Measurements from ENCODE around the gene EPHB2.
"Not testable (repeated sequence)": the region's sequence is repeated elsewhere in the genome, so short reads cannot be mapped to it uniquely, and the experiment has no call there.

The EPHB2 gene

GRCh38 chr1:22830757-22831340 is 120.2 kb downstream of the EPHB2 start:
- H3K9ac ChIP-seq (ENCODE audit: low read depth, low read length): no peak overlapping the region
- H3K36me3 ChIP-seq (ENCODE audit: control insufficient read depth, insufficient read depth, low read length): no peaks in the 10 kb centered on the region
- no peak overlapping the region for H3K4me3 ChIP-seq (ENCODE audit: low read depth, low read length)
- no peaks in the 10 kb centered on the region for H3K9me3 ChIP-seq (ENCODE audit: control insufficient read depth, insufficient read depth, low read length)
- no peaks in the 10 kb centered on the region for H3K27me3 ChIP-seq (ENCODE audit: control insufficient read depth, insufficient read depth, low read length)
- H3K4me1 ChIP-seq (ENCODE audit: control insufficient read depth, insufficient read depth, low read length): peaks cover 3% of the 10 kb centered on the region

- H3K36me3 ChIP-seq (ENCODE audit: control insufficient read depth, insufficient read depth, low read length): no peaks in the 10 kb centered on the region
- H3K9me3 ChIP-seq (ENCODE audit: control insufficient read depth, insufficient read depth, low read length): no peaks in the 10 kb centered on the region
- H3K4me3 ChIP-seq (ENCODE audit: low read depth, low read length): no peak overlapping the region
- no peaks in the 10 kb centered on the region for H3K27me3 ChIP-seq (ENCODE audit: control insufficient read depth, insufficient read depth, low read length)
- H3K4me1 ChIP-seq (ENCODE audit: control insufficient read depth, insufficient read depth, low read length): peaks cover 3% of the 10 kb centered on the region
- no peak overlapping the region for H3K9ac ChIP-seq (ENCODE audit: low read depth, low read length)
These were observed 121.2 kb downstream of the EPHB2 start for GRCh38 chr1:22831729-22832413.

GRCh38 chr1:22832414-22832786 is 121.8 kb downstream of the EPHB2 start:
- no peak overlapping the region for H3K9ac ChIP-seq (ENCODE audit: low read depth, low read length)

GRCh38 chr1:22833699-22834098 is 123.1 kb downstream of the EPHB2 start:
- no peak overlapping the region for H3K9ac ChIP-seq (ENCODE audit: low read depth, low read length)
- H3K4me3 ChIP-seq (ENCODE audit: low read depth, low read length): no peak overlapping the region
- H3K27me3 ChIP-seq (ENCODE audit: control insufficient read depth, insufficient read depth, low read length): no peaks in the 10 kb centered on the region
- H3K9me3 ChIP-seq (ENCODE audit: control insufficient read depth, insufficient read depth, low read length): no peaks in the 10 kb centered on the region
- H3K36me3 ChIP-seq (ENCODE audit: control insufficient read depth, insufficient read depth, low read length): no peaks in the 10 kb centered on the region
- H3K4me1 ChIP-seq (ENCODE audit: control insufficient read depth, insufficient read depth, low read length): peaks cover 3% of the 10 kb centered on the region

More at GRCh38 chr1:22832414-22832786, 121.8 kb downstream of the EPHB2 start:
- Histone ChIP-seq H3K4me3 (ENCODE audit: low read depth, low read length) (no peak overlapping the region), H3K36me3 (ENCODE audit: control insufficient read depth, insufficient read depth, low read length) (no peaks in the 10 kb centered on the region), H3K27me3 (ENCODE audit: control insufficient read depth, insufficient read depth, low read length) (no peaks in the 10 kb centered on the region), H3K9me3 (ENCODE audit: control insufficient read depth, insufficient read depth, low read length) (no peaks in the 10 kb centered on the region), H3K4me1 (ENCODE audit: control insufficient read depth, insufficient read depth, low read length) (peaks cover 3% of the 10 kb centered on the region)

GRCh38 chr1:22834420-22834819 is 123.8 kb downstream of the EPHB2 start:
- not testable (repeated sequence) for H3K27me3 ChIP-seq (ENCODE audit: control insufficient read depth, insufficient read depth, low read length); H3K4me3 ChIP-seq (ENCODE audit: low read depth, low read length); H3K36me3 ChIP-seq (ENCODE audit: control insufficient read depth, insufficient read depth, low read length); H3K4me1 ChIP-seq (ENCODE audit: control insufficient read depth, insufficient read depth, low read length); H3K9me3 ChIP-seq (ENCODE audit: control insufficient read depth, insufficient read depth, low read length); H3K9ac ChIP-seq (ENCODE audit: low read depth, low read length)

GRCh38 chr1:22835636-22836319 is 125.1 kb downstream of the EPHB2 start:
- H3K4me3 ChIP-seq (ENCODE audit: low read depth, low read length): no peak overlapping the region
- no peaks in the 10 kb centered on the region for H3K36me3 ChIP-seq (ENCODE audit: control insufficient read depth, insufficient read depth, low read length)
- no peaks in the 10 kb centered on the region for H3K4me1 ChIP-seq (ENCODE audit: control insufficient read depth, insufficient read depth, low read length)
- H3K9ac ChIP-seq (ENCODE audit: low read depth, low read length): no peak overlapping the region
- no peaks in the 10 kb centered on the region for H3K9me3 ChIP-seq (ENCODE audit: control insufficient read depth, insufficient read depth, low read length)
- H3K27me3 ChIP-seq (ENCODE audit: control insufficient read depth, insufficient read depth, low read length): no peaks in the 10 kb centered on the region

GRCh38 chr1:22836850-22837249 is 126.2 kb downstream of the EPHB2 start:
- no peaks in the 10 kb centered on the region for H3K36me3 ChIP-seq (ENCODE audit: control insufficient read depth, insufficient read depth, low read length)
- no peak overlapping the region for H3K4me3 ChIP-seq (ENCODE audit: low read depth, low read length)
- no peak overlapping the region for H3K9ac ChIP-seq (ENCODE audit: low read depth, low read length)
- H3K9me3 ChIP-seq (ENCODE audit: control insufficient read depth, insufficient read depth, low read length): no peaks in the 10 kb centered on the region
- H3K27me3 ChIP-seq (ENCODE audit: control insufficient read depth, insufficient read depth, low read length): no peaks in the 10 kb centered on the region
- H3K4me1 ChIP-seq (ENCODE audit: control insufficient read depth, insufficient read depth, low read length): no peaks in the 10 kb centered on the region

- Histone ChIP-seq H3K4me3 (ENCODE audit: low read depth, low read length) (no peak overlapping the region), H3K27me3 (ENCODE audit: control insufficient read depth, insufficient read depth, low read length) (no peaks in the 10 kb centered on the region), H3K9me3 (ENCODE audit: control insufficient read depth, insufficient read depth, low read length) (no peaks in the 10 kb centered on the region), H3K4me1 (ENCODE audit: control insufficient read depth, insufficient read depth, low read length) (no peaks in the 10 kb centered on the region), H3K9ac (ENCODE audit: low read depth, low read length) (no peak overlapping the region), H3K36me3 (ENCODE audit: control insufficient read depth, insufficient read depth, low read length) (no peaks in the 10 kb centered on the region)
These were observed 126.7 kb downstream of the EPHB2 start for GRCh38 chr1:22837332-22837731.

GRCh38 chr1:22838965-22839364 is 128.3 kb downstream of the EPHB2 start:
- Histone ChIP-seq H3K36me3 (ENCODE audit: control insufficient read depth, insufficient read depth, low read length) (no peaks in the 10 kb centered on the region), H3K9ac (ENCODE audit: low read depth, low read length) (no peak overlapping the region), H3K27me3 (ENCODE audit: control insufficient read depth, insufficient read depth, low read length) (no peaks in the 10 kb centered on the region), H3K4me1 (ENCODE audit: control insufficient read depth, insufficient read depth, low read length) (no peaks in the 10 kb centered on the region), H3K4me3 (ENCODE audit: low read depth, low read length) (no peak overlapping the region), H3K9me3 (ENCODE audit: control insufficient read depth, insufficient read depth, low read length) (no peaks in the 10 kb centered on the region)

GRCh38 chr1:22839806-22840205 is 129.2 kb downstream of the EPHB2 start:
- Histone ChIP-seq H3K9ac (ENCODE audit: low read depth, low read length) (no peak overlapping the region), H3K36me3 (ENCODE audit: control insufficient read depth, insufficient read depth, low read length) (no peaks in the 10 kb centered on the region), H3K4me3 (ENCODE audit: low read depth, low read length) (no peak overlapping the region), H3K9me3 (ENCODE audit: control insufficient read depth, insufficient read depth, low read length) (no peaks in the 10 kb centered on the region), H3K4me1 (ENCODE audit: control insufficient read depth, insufficient read depth, low read length) (no peaks in the 10 kb centered on the region), H3K27me3 (ENCODE audit: control insufficient read depth, insufficient read depth, low read length) (no peaks in the 10 kb centered on the region)

- no peaks in the 10 kb centered on the region for H3K4me1 ChIP-seq (ENCODE audit: control insufficient read depth, insufficient read depth, low read length)
- no peaks in the 10 kb centered on the region for H3K27me3 ChIP-seq (ENCODE audit: control insufficient read depth, insufficient read depth, low read length)
- H3K9ac ChIP-seq (ENCODE audit: low read depth, low read length): no peak overlapping the region
- H3K9me3 ChIP-seq (ENCODE audit: control insufficient read depth, insufficient read depth, low read length): no peaks in the 10 kb centered on the region
- H3K4me3 ChIP-seq (ENCODE audit: low read depth, low read length): no peak overlapping the region
- H3K36me3 ChIP-seq (ENCODE audit: control insufficient read depth, insufficient read depth, low read length): no peaks in the 10 kb centered on the region
These were observed 130.5 kb downstream of the EPHB2 start for GRCh38 chr1:22841142-22841541.

GRCh38 chr1:22841860-22842281 is 131.2 kb downstream of the EPHB2 start:
- no peaks in the 10 kb centered on the region for H3K27me3 ChIP-seq (ENCODE audit: control insufficient read depth, insufficient read depth, low read length)
- H3K9ac ChIP-seq (ENCODE audit: low read depth, low read length): no peak overlapping the region
- H3K4me3 ChIP-seq (ENCODE audit: low read depth, low read length): no peak overlapping the region
- no peaks in the 10 kb centered on the region for H3K9me3 ChIP-seq (ENCODE audit: control insufficient read depth, insufficient read depth, low read length)
- no peaks in the 10 kb centered on the region for H3K4me1 ChIP-seq (ENCODE audit: control insufficient read depth, insufficient read depth, low read length)
- H3K36me3 ChIP-seq (ENCODE audit: control insufficient read depth, insufficient read depth, low read length): no peaks in the 10 kb centered on the region

Measured in iPS-15b (cell line).